ENCODE data around the gene MRPS30.

The MRPS30 gene

GRCh38 chr5:44795496-44795895, 13.3 kb upstream of the MRPS30 start:
- H4K91ac ChIP-seq (ENCODE audit: low read depth, low read length), result no peak overlapping the region
- no peak overlapping the region for H3K23ac ChIP-seq (ENCODE audit: low read length)
- no peak overlapping the region for H4K12ac ChIP-seq (ENCODE audit: low read depth, low read length)
- no peak overlapping the region for H3K14ac ChIP-seq (ENCODE audit: low read length)
- no peak overlapping the region for H2BK12ac ChIP-seq (ENCODE audit: low read length)
- no peak overlapping the region for H2BK120ac ChIP-seq (ENCODE audit: insufficient read depth, low read length, poor library complexity)
- no CpG with 5 or more reads among the region's 4 CpGs for WGBS (ENCODE audit: extremely low coverage, insufficient coverage, insufficient read length)
- H3K9me3 ChIP-seq (ENCODE audit: insufficient read depth, low read depth, low read length), result peaks cover 2% of the 10 kb centered on the region
- H3K4me2 ChIP-seq (ENCODE audit: low read length), result no peak overlapping the region
- no peaks in the 10 kb centered on the region for H3K27me3 ChIP-seq (ENCODE audit: insufficient read depth, low read length)
- no peaks in the 10 kb centered on the region for H3K36me3 ChIP-seq (ENCODE audit: control insufficient read depth in 1 of 2, insufficient read depth in 2 of 2, low read length in 2 of 2)
- no peaks in the 10 kb centered on the region for H3K79me2 ChIP-seq (ENCODE audit: control insufficient read depth, insufficient read depth, low read length, poor library complexity)
- no peak overlapping the region for H3K18ac ChIP-seq (ENCODE audit: low read length)
- H3K4ac ChIP-seq (ENCODE audit: low read depth, low read length), result no peak overlapping the region
- no peak overlapping the region for H3K27ac ChIP-seq (ENCODE audit: low read depth, low read length)
- no peak overlapping the region for H4K8ac ChIP-seq (ENCODE audit: low read depth, low read length)
- H2BK5ac ChIP-seq (ENCODE audit: low read depth, low read length, poor library complexity), result no peak overlapping the region
- no peaks in the 10 kb centered on the region for H3K79me1 ChIP-seq (ENCODE audit: low read length)
- no peak overlapping the region for H2AK5ac ChIP-seq (ENCODE audit: low read length)
- DNase-seq, result no peak
- H3K9ac ChIP-seq (ENCODE audit: low read length), result no peak overlapping the region
- no peak overlapping the region for H2AFZ ChIP-seq (ENCODE audit: insufficient read depth, low read length, poor library complexity)
- no peak overlapping the region for H3K4me3 ChIP-seq (ENCODE audit: low read depth, low read length)
- H3K4me1 ChIP-seq (ENCODE audit: control insufficient read depth in 1 of 2, insufficient read depth in 2 of 2, low read length in 2 of 2), result no peaks in the 10 kb centered on the region

GRCh38 chr5:44797841-44798240, 10.9 kb upstream of the MRPS30 start:
- no peaks in the 10 kb centered on the region for H3K79me1 ChIP-seq (ENCODE audit: low read length)
- H3K4ac ChIP-seq (ENCODE audit: low read depth, low read length), result no peak overlapping the region
- no peak overlapping the region for H2BK12ac ChIP-seq (ENCODE audit: low read length)
- no peak overlapping the region for H3K9ac ChIP-seq (ENCODE audit: low read length)
- no peak overlapping the region for H2AK5ac ChIP-seq (ENCODE audit: low read length)
- no peak overlapping the region for H3K27ac ChIP-seq (ENCODE audit: low read depth, low read length)
- no peak overlapping the region for H4K91ac ChIP-seq (ENCODE audit: low read depth, low read length)
- WGBS (ENCODE audit: extremely low coverage, insufficient coverage, insufficient read length), result no CpG with 5 or more reads among the region's 3 CpGs
- no peaks in the 10 kb centered on the region for H3K27me3 ChIP-seq (ENCODE audit: insufficient read depth, low read length)
- no peak overlapping the region for H3K4me2 ChIP-seq (ENCODE audit: low read length)
- no peak overlapping the region for H2BK5ac ChIP-seq (ENCODE audit: low read depth, low read length, poor library complexity)
- no peaks in the 10 kb centered on the region for H3K36me3 ChIP-seq (ENCODE audit: control insufficient read depth in 1 of 2, insufficient read depth in 2 of 2, low read length in 2 of 2)
- no peak overlapping the region for H2AFZ ChIP-seq (ENCODE audit: insufficient read depth, low read length, poor library complexity)
- no peak overlapping the region for H2BK120ac ChIP-seq (ENCODE audit: insufficient read depth, low read length, poor library complexity)
- no peak for DNase-seq
- no peak overlapping the region for H4K12ac ChIP-seq (ENCODE audit: low read depth, low read length)
- H3K79me2 ChIP-seq (ENCODE audit: control insufficient read depth, insufficient read depth, low read length, poor library complexity), result no peaks in the 10 kb centered on the region
- H4K8ac ChIP-seq (ENCODE audit: low read depth, low read length), result no peak overlapping the region
- H3K23ac ChIP-seq (ENCODE audit: low read length), result no peak overlapping the region
- no peaks in the 10 kb centered on the region for H3K4me1 ChIP-seq (ENCODE audit: control insufficient read depth in 1 of 2, insufficient read depth in 2 of 2, low read length in 2 of 2)
- H3K18ac ChIP-seq (ENCODE audit: low read length), result no peak overlapping the region
- no peak overlapping the region for H3K14ac ChIP-seq (ENCODE audit: low read length)
- H3K4me3 ChIP-seq (ENCODE audit: low read depth, low read length), result no peak overlapping the region
- H3K9me3 ChIP-seq (ENCODE audit: insufficient read depth, low read depth, low read length), result peaks cover 2% of the 10 kb centered on the region

DNA sequence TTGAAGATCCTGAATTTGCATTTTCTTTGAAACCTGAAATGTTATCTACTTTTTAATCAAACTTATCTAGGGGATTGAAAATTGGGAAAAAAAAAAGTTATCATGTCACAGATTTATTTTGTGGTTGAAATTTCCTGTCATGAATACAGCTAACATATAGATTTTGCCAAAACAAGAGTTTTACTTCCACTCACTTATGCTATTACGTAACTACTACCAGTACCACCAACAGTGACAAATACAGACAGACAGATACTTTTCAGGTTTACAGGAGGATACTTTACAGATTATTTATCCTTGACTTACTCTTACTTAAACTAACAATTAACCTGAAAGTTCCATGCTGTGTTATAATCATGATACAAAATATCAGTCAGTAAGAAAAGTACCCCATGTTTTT, 6.8 kb upstream of the MRPS30 start:
- no peak overlapping the region for H2AFZ ChIP-seq (ENCODE audit: insufficient read depth, low read length, poor library complexity)
- no peaks in the 10 kb centered on the region for H3K36me3 ChIP-seq (ENCODE audit: control insufficient read depth in 1 of 2, insufficient read depth in 2 of 2, low read length in 2 of 2)
- no CpG with 5 or more reads among the region's 1 CpG for WGBS (ENCODE audit: extremely low coverage, insufficient coverage, insufficient read length)
- no peak for DNase-seq
- no peak overlapping the region for H3K23ac ChIP-seq (ENCODE audit: low read length)
- H3K4me2 ChIP-seq (ENCODE audit: low read length), result no peak overlapping the region
- H3K27me3 ChIP-seq (ENCODE audit: insufficient read depth, low read length), result no peaks in the 10 kb centered on the region
- no peak overlapping the region for H2BK120ac ChIP-seq (ENCODE audit: insufficient read depth, low read length, poor library complexity)
- H2BK5ac ChIP-seq (ENCODE audit: low read depth, low read length, poor library complexity), result no peak overlapping the region
- H3K79me2 ChIP-seq (ENCODE audit: control insufficient read depth, insufficient read depth, low read length, poor library complexity), result no peaks in the 10 kb centered on the region
- no peak overlapping the region for H3K18ac ChIP-seq (ENCODE audit: low read length)
- no peak overlapping the region for H3K27ac ChIP-seq (ENCODE audit: low read depth, low read length)
- H3K9ac ChIP-seq (ENCODE audit: low read length), result no peak overlapping the region
- H3K9me3 ChIP-seq (ENCODE audit: insufficient read depth, low read depth, low read length), result no peaks in the 10 kb centered on the region
- H4K12ac ChIP-seq (ENCODE audit: low read depth, low read length), result no peak overlapping the region
- H3K4me3 ChIP-seq (ENCODE audit: low read depth, low read length), result no peak overlapping the region
- no peak overlapping the region for H3K4ac ChIP-seq (ENCODE audit: low read depth, low read length)
- H3K79me1 ChIP-seq (ENCODE audit: low read length), result no peaks in the 10 kb centered on the region
- no peak overlapping the region for H4K91ac ChIP-seq (ENCODE audit: low read depth, low read length)
- H2BK12ac ChIP-seq (ENCODE audit: low read length), result no peak overlapping the region
- H2AK5ac ChIP-seq (ENCODE audit: low read length), result no peak overlapping the region
- H3K4me1 ChIP-seq (ENCODE audit: control insufficient read depth in 1 of 2, insufficient read depth in 2 of 2, low read length in 2 of 2), result no peaks in the 10 kb centered on the region
- no peak overlapping the region for H3K14ac ChIP-seq (ENCODE audit: low read length)
- no peak overlapping the region for H4K8ac ChIP-seq (ENCODE audit: low read depth, low read length)

DNA sequence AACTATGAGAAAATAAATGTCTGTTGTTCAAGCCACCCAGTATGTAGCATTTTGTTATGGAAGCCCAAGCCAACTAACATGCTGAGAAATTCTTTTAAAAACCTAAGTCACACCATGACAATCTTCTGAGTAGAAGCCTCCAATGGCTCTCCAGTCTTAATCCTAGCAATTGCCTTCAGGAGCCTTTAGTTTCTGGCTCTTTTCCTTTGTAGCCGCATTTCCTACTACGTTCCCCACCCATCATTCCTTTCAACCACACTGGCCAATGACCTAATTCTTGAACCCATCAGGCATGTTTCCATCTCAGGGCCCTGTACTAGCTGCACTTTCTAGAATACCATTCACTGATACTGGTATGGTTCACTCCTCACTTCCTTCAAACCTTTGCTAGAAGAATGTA, 2.1 kb upstream of the MRPS30 start:
- no peak overlapping the region for H2AFZ ChIP-seq (ENCODE audit: insufficient read depth, low read length, poor library complexity)
- no CpG with 5 or more reads among the region's 2 CpGs for WGBS (ENCODE audit: extremely low coverage, insufficient coverage, insufficient read length)
- no peak overlapping the region for H3K4ac ChIP-seq (ENCODE audit: low read depth, low read length)
- H3K23ac ChIP-seq (ENCODE audit: low read length), result no peak overlapping the region
- H3K4me1 ChIP-seq (ENCODE audit: control insufficient read depth in 1 of 2, insufficient read depth in 2 of 2, low read length in 2 of 2), result no peaks in the 10 kb centered on the region
- no peak overlapping the region for H2BK5ac ChIP-seq (ENCODE audit: low read depth, low read length, poor library complexity)
- no peak overlapping the region for H3K14ac ChIP-seq (ENCODE audit: low read length)
- no peak overlapping the region for H2BK12ac ChIP-seq (ENCODE audit: low read length)
- no peak for DNase-seq
- no peak overlapping the region for H2AK5ac ChIP-seq (ENCODE audit: low read length)
- H2BK120ac ChIP-seq (ENCODE audit: insufficient read depth, low read length, poor library complexity), result no peak overlapping the region
- H3K4me2 ChIP-seq (ENCODE audit: low read length), result no peak overlapping the region
- H3K9me3 ChIP-seq (ENCODE audit: insufficient read depth, low read depth, low read length), result peaks cover 3% of the 10 kb centered on the region
- no peak overlapping the region for H3K4me3 ChIP-seq (ENCODE audit: low read depth, low read length)
- H4K8ac ChIP-seq (ENCODE audit: low read depth, low read length), result no peak overlapping the region
- no peak overlapping the region for H3K27ac ChIP-seq (ENCODE audit: low read depth, low read length)
- H3K9ac ChIP-seq (ENCODE audit: low read length), result no peak overlapping the region
- H3K36me3 ChIP-seq (ENCODE audit: control insufficient read depth in 1 of 2, insufficient read depth in 2 of 2, low read length in 2 of 2), result no peaks in the 10 kb centered on the region
- peaks cover 5% of the 10 kb centered on the region for H3K79me1 ChIP-seq (ENCODE audit: low read length)
- H4K91ac ChIP-seq (ENCODE audit: low read depth, low read length), result no peak overlapping the region
- no peak overlapping the region for H3K18ac ChIP-seq (ENCODE audit: low read length)
- peaks cover 6% of the 10 kb centered on the region for H3K79me2 ChIP-seq (ENCODE audit: control insufficient read depth, insufficient read depth, low read length, poor library complexity)
- H4K12ac ChIP-seq (ENCODE audit: low read depth, low read length), result no peak overlapping the region
- H3K27me3 ChIP-seq (ENCODE audit: insufficient read depth, low read length), result no peaks in the 10 kb centered on the region

Measured in trophoblast cell (in vitro differentiated cells and primary cell).